Measurements from ENCODE around the gene ATP7B.
"Not testable (repeated sequence)": the region's sequence is repeated elsewhere in the genome, so short reads cannot be mapped to it uniquely, and the experiment has no call there.

Gene ATP7B

DNA sequence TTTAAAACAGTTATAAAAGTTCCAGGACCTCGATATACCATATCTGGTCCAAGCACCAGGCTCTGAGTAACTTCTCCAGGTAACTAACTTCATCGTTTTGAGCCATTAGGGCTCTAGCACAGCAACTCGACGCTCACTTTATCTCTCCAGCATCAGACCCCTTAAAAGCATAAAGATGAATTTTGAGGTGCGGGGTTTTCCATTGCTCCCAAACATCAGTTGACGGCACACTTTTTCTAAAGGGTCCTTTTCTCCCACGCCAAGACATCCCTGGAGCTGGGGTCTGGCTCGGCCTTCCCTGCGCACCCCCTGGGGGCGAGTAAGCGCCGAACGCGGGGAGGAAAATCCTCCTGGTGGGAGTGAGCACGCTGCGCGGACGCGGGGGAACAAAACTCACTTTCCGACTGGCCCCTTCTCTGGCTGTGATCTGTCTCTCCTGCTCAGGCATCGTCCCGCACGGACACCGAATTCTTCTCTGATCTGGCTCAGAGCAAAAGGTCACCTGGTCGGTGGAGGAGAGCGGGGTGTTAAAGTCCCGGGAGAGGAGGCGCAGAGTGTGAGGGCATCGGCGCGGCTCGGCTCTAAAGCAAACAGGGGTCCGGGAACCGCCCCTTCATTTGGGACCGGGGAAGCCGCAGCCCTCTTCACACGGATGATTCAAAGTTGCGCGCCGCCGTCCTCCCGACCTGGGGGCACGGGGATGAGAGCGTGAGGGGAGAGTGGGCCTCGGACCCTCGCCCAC, at the start of gene ATP7B:
Gene ATP7B (minus strand): TSS at position 561 of the 742 bp plus-strand sequence. CDS start 113 bp downstream, at position 448.
- peak; percentile 1 for DNase-seq (ENCODE audit: low read depth)

DNA sequence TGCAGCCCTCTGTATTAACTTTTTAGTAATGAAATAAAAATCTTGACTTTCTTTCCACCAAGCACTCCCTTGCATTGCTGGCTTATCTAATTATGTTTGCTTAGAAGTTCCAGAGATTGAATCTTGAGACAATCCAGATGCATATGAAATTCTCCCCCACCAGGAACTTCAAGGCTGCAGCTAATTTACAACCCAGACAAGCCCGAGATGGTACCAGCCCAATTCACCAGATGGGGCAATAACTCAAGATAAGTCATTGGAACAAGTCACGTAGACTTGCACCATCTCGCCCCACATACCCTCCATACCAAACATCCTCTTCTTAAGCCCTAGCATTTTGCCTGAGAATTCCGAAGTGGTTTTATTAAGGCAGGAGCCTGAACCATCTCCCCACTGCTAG, 42.2 kb upstream of the ATP7B start:
- no peak for DNase-seq (ENCODE audit: low read depth)

DNA sequence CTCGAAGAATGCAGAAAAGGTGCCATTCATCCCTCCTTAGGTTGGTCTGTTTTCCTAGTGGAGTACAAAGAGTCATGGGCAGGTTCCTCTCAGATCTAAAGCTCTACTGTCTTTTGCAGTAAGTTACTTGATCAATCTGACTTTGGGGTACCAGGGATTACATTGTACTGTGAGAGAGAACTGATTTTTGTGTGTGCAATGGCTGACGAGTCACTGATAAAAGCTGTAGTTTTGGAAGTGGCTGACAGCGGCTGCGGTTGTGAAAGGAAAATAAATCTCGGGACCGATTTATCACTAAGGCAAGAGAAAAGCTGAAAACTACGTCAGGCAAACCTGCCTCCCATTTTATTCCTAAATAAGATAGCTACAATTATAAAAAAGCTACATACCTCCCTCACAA, 40.1 kb upstream of the ATP7B start:
- no peak for DNase-seq (ENCODE audit: low read depth)

DNA sequence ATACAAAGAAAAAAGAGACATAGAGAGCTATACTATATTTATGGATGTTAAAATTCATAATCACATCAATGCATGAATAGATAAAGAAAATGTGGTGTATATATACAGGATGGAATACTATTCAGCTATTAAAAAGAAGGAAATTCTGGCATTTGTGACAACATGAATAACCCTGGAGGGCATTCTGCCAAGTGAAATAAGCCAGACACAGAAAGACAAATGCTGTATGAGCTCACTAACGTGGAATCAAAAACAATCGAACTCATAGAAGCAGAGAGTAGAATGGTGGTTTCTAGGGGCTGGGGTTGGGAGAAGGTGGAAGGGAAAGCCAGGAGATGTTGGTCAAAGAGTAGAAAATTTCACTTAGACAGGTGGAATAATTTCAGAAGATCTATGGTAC, 37.3 kb upstream of the ATP7B start:
- no peak for DNase-seq (ENCODE audit: low read depth)

DNA sequence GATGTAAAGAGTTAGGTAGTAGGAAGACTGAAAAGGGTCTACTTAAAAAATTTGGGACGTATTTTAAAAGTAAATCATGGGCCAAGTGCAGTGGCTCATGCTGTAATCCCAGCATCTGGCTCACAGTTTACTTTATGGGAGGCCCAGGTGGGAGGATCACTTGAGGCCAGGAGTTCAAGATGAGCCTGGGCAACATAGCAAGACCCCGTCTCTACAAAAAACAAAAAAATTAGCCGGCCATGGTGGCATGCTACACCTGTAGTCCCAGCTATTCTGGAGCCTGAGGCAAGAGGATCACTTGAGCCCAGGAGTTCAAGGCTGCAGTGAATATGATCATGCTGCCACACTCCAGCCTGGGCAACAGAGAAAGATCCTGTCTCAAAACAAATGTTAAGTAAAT, 36.2 kb upstream of the ATP7B start:
- DNase-seq (ENCODE audit: low read depth): no peak

DNA sequence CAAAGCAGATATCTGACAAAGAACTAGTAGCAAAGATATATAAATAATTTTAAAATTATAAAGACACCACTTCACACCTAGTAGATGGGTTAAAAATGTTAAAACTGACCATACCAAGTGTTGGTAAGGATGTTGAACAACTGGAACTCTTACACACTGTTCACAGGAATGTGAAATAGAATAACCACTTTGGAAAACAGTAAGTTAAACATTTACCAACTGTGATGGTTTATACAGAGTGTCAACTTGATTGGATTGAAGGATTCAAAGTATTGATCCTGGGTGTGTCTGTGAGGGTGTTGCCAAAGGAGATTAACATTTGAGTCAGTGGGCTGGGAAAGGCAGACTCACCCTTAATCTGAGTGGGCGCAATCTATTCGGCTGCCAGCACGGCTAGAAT, 32.4 kb upstream of the ATP7B start:
- DNase-seq (ENCODE audit: low read depth): no peak

DNA sequence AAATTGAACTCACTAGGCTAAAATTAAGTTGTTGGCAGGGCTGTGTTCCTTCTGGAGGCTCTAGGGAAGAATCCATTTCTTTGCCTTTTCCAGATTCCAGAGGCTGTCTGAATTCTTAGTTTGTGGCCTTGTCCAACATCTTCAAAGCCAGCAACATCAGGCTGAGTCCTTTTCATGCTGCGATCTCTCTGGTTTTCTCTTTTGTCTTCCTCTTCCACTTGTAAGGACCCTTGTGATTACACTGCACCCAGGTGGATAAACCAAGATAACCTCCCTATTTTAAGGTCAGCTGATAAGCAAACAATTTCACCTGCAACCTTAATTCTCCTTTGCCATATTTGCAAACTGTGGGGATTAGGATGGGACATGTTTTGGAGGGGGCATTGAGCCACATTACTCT, 24.8 kb upstream of the ATP7B start:
- no peak for DNase-seq (ENCODE audit: low read depth)

DNA sequence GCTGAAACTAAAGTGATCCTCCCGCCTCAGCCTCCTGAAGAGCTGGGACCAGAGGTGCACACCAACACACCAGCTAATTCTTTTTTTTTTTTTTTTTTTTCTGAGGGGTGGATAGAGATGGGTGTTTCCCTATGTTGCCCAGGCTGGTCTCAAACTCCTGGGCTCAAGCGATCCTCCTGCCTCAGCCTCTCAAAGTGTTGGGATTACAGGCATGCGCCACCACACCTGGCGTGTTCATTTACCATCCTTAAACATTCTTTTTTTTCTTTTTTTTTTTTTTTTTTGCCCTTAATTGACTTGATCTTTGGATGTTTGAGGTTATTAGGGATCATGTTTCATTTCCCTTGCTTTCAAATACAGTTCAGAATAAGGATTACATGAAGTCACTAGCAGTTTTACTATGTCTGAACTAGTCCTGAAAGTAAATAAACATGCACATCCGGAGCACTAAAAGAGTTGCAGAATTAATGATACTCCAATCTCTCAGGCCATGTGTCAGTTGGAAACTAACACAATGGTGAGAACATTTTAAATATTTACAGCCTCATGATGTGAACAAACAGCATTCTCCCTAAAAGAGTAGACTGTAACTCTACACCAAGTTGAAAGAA, 23.5 kb upstream of the ATP7B start:
- DNase-seq (ENCODE audit: low read depth): no peak

DNA sequence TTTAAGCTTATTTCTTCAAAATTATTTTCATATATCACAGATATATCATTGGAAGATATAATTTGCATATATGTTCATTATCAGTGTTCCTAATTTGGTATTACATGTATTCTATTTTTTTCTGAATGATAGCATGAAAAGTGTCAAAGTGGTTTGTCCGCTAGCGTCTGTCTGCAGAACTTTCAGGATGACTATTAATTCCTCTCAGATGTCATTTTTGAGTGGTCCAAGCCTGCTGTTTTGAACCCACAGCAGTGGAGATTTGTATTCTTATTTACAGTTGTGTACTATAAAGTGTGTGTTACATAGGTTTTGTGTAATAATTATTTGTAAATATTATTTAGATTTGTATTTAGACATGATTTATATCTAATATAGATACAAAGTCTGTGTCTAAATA, 21.8 kb upstream of the ATP7B start:
- DNase-seq (ENCODE audit: low read depth): no peak

DNA sequence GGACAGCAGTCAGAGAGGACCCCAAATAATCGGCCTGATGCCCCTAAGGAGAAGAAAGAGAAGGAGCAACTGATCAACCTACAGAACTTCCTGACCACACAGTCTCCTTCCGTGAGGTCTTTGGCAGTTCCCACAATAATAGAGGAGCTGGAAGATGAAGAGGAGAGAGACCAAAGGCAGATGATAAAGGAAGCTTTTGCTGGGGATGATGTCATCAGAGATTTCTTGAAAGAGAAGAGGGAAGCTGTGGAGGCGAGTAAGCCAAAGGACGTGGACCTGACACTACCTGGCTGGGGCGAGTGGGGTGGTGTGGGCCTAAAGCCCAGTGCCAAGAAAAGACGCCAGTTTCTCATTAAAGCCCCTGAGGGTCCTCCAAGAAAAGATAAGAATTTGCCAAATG, 19.2 kb upstream of the ATP7B start:
- not testable (repeated sequence) for DNase-seq (ENCODE audit: low read depth)

DNA sequence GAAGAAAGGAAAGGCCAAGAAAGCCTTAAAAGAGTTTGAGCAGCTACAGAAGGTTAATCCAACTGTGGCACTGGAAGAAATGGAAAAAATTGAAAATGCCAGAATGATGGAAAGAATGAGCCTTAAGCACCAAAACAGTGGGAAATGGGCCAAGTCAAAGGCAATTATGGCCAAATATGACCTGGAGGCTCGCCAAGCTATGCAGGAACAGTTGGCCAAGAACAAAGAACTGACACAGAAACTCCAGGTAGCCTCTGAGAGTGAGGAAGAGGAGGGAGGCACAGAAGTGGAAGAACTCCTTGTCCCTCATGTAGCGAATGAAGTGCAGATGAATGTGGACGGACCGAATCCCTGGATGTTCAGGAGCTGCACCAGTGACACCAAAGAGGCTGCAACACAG, 18.3 kb upstream of the ATP7B start:
- DNase-seq (ENCODE audit: low read depth): no peak

DNA sequence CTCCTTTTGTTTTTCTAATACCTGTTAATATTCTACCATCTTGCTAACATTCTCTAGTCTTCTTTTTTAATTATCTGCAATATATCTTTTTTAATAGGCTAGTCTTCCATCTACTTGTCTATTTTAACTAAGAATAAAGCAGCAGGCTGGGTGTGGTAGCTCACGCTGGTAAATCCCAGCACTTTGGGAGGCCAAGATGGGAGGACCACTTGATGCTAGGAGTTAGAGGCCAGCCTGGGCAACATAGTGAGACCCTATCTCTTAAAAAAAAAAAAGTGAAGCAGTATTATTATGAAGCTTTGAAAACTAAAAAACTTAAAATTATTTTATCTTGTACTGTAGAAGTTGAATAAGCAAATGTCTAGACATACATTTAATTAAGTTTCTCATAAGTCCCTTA, 16.6 kb upstream of the ATP7B start:
- no peak for DNase-seq (ENCODE audit: low read depth)

DNA sequence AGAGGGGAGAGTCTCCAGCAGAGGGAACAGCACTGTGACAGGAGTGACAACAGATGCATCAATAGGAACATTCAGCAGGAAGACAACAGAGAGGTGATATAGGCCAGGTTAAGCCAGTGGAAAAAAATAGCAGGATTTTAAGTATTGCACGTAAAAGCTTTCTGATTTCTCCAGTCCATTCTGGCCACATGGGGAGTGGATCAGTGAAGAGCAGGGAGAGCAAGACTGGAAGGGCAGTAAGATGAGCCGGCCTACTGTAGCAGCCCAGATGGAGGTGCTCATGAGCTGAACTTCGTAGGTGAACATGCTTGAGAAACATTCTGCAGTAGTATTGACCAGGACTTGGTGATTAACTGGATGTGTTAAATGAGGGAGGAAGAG, 15.0 kb upstream of the ATP7B start:
- no peak for DNase-seq (ENCODE audit: low read depth)

DNA sequence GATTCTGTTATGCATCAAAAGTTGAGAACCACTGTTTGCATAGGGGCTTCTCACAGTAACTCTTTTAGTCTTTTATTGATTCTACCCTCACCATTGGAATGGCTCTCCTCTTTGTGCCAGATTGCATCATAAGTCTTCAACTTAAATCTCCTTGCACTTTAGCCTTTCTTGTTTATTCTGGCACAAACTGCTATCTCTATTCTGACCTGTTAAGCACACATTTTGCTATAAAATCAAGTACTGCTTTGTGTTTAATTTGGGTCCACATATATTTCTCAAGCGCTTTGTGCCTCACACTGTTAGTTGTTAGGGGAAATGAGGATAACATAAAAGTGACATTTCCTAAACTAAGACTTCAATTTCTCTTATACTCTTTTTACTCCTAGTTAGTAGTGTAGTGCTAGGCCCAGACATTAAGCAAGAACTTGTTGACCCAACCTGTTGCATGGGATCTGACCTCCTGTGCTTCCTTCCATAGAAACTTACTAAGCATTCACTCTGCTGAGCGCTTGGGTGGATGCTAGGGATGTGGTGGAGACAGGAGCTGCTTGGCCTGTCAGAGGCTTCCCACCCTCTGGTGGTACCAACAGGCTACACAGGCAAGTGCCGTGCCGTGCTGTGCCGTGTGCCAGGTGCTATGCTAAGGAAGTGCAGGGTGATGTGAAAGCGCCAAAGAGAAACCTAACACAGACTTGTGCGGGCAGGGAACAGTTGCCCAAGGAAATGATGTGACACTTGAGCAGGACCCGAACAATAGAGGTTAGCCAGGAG, 14.4 kb upstream of the ATP7B start:
- DNase-seq (ENCODE audit: low read depth): no peak

DNA sequence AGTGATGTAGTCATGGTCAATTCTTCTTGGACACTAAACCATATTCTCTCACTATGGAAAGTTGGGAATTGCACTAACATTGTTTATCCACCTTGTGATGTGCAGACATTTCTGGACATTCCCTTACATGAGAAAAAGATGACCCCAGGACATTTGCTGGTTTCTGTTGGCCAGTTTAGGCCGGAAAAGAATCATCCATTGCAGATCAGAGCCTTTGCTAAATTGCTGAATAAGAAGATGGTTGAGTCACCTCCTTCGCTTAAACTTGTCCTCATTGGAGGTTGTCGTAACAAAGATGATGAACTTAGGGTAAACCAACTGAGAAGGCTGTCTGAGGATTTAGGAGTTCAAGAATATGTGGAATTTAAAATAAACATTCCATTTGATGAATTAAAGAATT, 13.2 kb upstream of the ATP7B start, which contains the start of gene UTP14C:
Gene UTP14C (plus strand): TSS at position 211 of the 400 bp plus-strand sequence. CDS start 4,114 bp downstream, outside the sequence.
- no peak for DNase-seq (ENCODE audit: low read depth)

DNA sequence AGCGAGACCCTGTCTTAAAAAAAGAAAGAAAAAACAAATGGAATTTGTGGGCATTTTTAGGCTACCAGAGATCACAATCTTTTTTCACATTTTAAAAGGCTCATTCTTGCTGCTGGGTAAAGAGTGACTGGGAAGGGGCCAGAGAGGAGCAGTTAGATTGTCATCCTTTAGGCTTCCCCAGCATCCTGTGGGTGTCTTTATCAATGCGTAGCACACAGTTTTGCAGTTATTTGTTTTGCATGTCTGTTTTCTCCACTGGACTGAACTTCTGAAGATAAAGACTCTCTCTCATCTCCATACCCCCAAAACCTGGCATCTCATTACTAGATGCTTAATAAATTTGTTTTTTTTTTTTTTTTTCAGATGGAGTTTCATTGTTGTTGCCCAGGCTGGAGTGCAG, 11.1 kb upstream of the ATP7B start:
- no peak for DNase-seq (ENCODE audit: low read depth)

DNA sequence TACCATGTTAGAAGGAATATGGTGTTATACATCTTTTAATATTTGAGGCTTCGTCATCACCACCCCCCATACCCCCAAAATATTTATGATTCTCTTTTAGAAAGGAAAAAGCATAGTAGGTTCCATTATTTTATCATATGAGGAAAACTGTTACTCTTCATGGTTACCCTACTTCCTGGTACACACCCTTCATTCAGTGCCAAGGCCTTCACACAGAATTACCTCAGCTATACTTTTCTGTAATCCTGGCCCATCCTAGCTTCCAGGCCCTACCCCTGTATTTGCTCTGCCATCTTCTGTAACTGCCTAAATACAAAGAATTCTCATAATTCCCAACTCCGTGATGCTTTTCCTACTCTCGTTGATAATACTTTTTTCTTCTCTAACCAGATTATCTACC, 8.9 kb upstream of the ATP7B start:
- no peak for DNase-seq (ENCODE audit: low read depth)

DNA sequence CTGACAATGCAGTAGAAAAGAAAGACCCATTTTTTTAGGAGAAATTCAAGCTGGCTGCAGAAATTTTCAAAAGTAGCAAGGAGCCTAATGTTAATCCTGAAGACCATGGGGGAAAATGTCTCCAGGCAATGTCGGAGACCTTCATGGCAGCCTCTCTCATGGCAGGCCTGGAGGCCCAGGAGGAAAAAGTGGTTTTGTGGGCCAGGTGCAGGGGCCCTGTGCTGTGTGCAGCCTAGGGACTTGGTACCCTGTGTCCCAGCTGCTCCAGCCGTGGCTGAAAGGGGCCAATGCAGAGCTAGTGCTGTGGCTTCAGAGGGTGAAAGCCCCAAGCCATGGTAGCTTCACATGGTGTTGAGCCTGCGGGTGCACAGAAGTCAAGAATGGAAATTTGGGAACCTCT, 5.0 kb upstream of the ATP7B start:
- DNase-seq (ENCODE audit: low read depth): no peak

DNA sequence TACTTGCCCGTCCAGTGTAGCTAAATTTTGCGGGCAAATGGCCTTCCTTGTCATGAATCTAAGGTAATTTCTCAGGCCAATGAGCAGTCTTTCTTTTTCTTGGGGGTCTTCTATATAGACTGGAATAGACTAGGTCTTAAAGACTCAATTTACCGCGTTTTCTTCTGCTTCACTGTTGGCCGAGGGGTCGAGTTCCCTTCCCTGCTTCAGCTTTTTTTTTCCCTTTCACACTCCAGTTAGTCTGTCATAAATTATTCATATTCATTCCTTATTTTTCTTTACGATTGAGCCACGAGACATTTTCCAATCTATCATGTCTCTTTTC, 1.2 kb upstream of the ATP7B start:
- no peak for DNase-seq (ENCODE audit: low read depth)

DNA sequence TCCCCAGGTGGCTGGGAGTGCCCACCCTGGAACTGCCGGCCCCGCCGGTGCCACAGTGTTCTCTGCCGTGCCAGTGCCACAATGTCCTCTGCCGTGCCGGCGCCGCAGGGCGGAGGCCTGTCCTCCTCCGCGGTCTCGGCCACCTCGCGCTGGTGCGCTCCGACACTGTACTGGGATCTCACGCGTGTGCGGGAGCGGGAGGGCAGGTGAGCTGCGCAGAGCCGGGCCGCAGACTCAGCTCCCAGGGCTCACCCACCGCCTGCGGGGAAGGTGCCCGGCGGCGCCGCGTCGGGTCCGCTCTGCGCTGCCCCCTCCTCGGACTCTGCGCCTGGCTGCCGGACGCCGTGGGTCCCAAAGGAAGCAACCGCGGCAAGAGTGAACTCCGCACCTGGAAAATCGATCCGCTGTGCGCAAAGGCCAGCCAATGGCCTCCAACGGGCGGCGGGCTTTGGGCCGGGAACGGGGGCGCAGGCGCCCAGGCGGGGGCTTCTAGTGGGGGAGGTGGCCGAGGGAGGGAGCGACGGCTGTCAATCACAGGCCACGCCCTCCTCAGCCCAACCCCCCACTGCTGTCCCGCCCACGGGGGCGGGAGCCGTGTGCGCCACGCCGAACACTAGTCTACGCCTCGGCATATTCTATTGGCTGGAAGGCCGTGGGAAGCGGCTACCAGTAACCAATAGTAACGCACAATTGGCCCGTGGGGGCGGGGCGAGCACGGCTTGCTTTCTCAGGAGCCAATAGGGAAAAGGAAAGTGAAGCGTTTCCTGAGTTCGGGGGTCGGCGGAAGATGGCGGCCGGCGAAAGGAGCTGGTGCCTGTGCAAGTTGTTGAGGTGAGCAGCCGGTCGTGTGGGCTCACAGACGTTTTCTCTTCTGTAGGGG, 622 bp upstream of the ATP7B start, which contains the start of gene ALG11:
Gene ALG11 (plus strand): TSS at position 767 of the 880 bp plus-strand sequence. CDS start 21 bp downstream, at position 788.
- peak; percentile 100 for DNase-seq (ENCODE audit: low read depth)

DNA sequence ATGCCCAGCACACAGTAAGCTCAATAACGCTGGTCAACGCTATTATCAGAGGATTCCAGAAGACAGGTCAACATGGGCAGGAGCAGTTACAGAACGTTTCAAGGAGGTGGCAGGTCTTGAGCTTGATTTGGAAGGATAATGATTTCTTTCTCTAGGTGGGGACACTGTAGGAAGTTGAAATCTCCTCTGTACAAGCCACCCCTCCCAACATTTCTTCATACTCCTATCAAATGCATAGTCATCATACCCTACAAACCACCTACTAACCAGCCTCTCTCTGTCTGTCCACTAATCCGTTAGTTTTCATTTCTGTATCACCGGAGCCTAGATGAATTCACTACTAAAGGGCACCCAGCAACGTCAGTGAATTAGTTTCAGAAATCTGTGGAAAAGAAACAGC, 1.3 kb downstream of the ATP7B start:
- no peak for DNase-seq (ENCODE audit: low read depth)

Measured in stimulated activated CD4-positive, alpha-beta T cell treated with anti-CD3 and anti-CD28 coated beads, Interleukin-2, amount 100 ng/mL, for 4 hours (primary cell).